ENCODE data around the gene PRKCSH.
A peak's percentile ranks its signal among the peaks of the same experiment; 100 is the strongest.
"Not testable (repeated sequence)": the region's sequence is repeated elsewhere in the genome, so short reads cannot be mapped to it uniquely, and the experiment has no call there.

The PRKCSH gene

GRCh38 chr19:11435057-11435832, at the start of gene PRKCSH, which contains the start of gene ODAD3:
PRKCSH (plus strand) TSS chr19:11435635; CDS start chr19:11436118, 483 bp downstream.
ODAD3 (minus strand) TSS chr19:11435121; CDS start chr19:11435016, 105 bp downstream.
- peak; percentile 100 for DNase-seq

- DNase-seq, result no peak
These were observed 48.0 kb upstream of the PRKCSH start for GRCh38 chr19:11387162-11388034.

GRCh38 chr19:11390359-11390758, 45.1 kb upstream of the PRKCSH start:
- no peak for DNase-seq

- no peak for DNase-seq
These were observed 44.3 kb upstream of the PRKCSH start for GRCh38 chr19:11390933-11391680.

GRCh38 chr19:11397089-11397610, 38.3 kb upstream of the PRKCSH start:
- DNase-seq, result no peak

GRCh38 chr19:11399667-11400066, 35.8 kb upstream of the PRKCSH start:
- no peak for DNase-seq

- DNase-seq, result no peak
These were observed 34.6 kb upstream of the PRKCSH start for GRCh38 chr19:11400798-11401197.

- DNase-seq, result no peak
These were observed 33.5 kb upstream of the PRKCSH start for GRCh38 chr19:11401808-11402543.

- no peak for DNase-seq
These were observed 30.7 kb upstream of the PRKCSH start for GRCh38 chr19:11404588-11405222.

GRCh38 chr19:11405846-11406643, 29.4 kb upstream of the PRKCSH start:
- DNase-seq, result no peak

- DNase-seq, result not testable (repeated sequence)
These were observed 28.7 kb upstream of the PRKCSH start for GRCh38 chr19:11406703-11407236.

GRCh38 chr19:11408591-11408990, 26.8 kb upstream of the PRKCSH start:
- DNase-seq, result no peak

GRCh38 chr19:11410682-11411081, 24.8 kb upstream of the PRKCSH start:
- DNase-seq, result no peak

GRCh38 chr19:11414544-11414943, 20.9 kb upstream of the PRKCSH start:
- DNase-seq, result no peak

- DNase-seq, result no peak
These were observed 18.9 kb upstream of the PRKCSH start for GRCh38 chr19:11416346-11417052.

- no peak for DNase-seq
These were observed 17.3 kb upstream of the PRKCSH start for GRCh38 chr19:11418094-11418548.

GRCh38 chr19:11418549-11419506, 16.6 kb upstream of the PRKCSH start, which contains the start of gene RGL3:
RGL3 (minus strand) TSS chr19:11419314; CDS start chr19:11419278, 36 bp downstream.
- DNase-seq, result peak; percentile 82
